H1 (cell line): Measurements from ENCODE around the gene IDH2. TPM values are rescaled to one million over a fixed set of nuclear protein-coding genes. Genes with fewer than 3 reads are reported as not detected.

Experiments
- CTCF ChIA-PET: fragments of 300-600 bp; sonication (Branson Sonifier 250); formaldehyde crosslinking; loops from one replicate; lab custom pipeline; 2021; ENCODE audit not compliant: partially characterized antibody; lab: Charles Lee
- POLR2A ChIA-PET: fragments of 300-600 bp; sonication (Branson Sonifier 250); formaldehyde crosslinking; loops from one replicate; lab custom pipeline; 2021; ENCODE audit warnings: inconsistent platforms; ENCODE audit not compliant: partially characterized antibody; lab: Charles Lee
- DNase-seq, 2 experiments: peaks; one replicate each; pipeline versions ENCODE4 v3.0.0 to v3.0.0-alpha.2; 2010 to 2022; ENCODE audit warnings: low spot score in 2 of 2, low read depth in 1 of 2, mixed read lengths in 1 of 2
- FAIRE-seq: peaks from 2 replicates; lab custom pipeline; 2011; peaks lifted over from hg19 to GRCh38; lab: Jason Lieb, UNC
- H2AFZ ChIP-seq: 2 replicates; pipeline ENCODE4 v1.8.1; 2012; ENCODE audit warnings: low read length, inconsistent platforms
- H2AK5ac ChIP-seq: 2 replicates; pipeline ENCODE4 v1.6.1; 2013; ENCODE audit warnings: low read depth, low read length
- H2BK120ac ChIP-seq: replicated peaks from 2 replicates; pipeline ENCODE3; 2013; ENCODE audit warnings: low read depth, low read length, inconsistent platforms
- H2BK12ac ChIP-seq: 2 replicates; pipeline ENCODE4 v1.6.1; 2013; ENCODE audit warnings: low read depth, low read length
- H2BK15ac ChIP-seq: 2 replicates; pipeline ENCODE4 v1.6.1; 2013; ENCODE audit warnings: low read length
- H2BK20ac ChIP-seq: 2 replicates; pipeline ENCODE4 v1.6.1; 2013; ENCODE audit warnings: low read length
- H2BK5ac ChIP-seq: 2 replicates; pipeline ENCODE4 v1.6.1; 2013; ENCODE audit warnings: low read depth, low read length
- H3K14ac ChIP-seq: 2 replicates; pipeline ENCODE4 v1.6.1; 2013; ENCODE audit warnings: inconsistent platforms; ENCODE audit not compliant: insufficient read length
- H3K18ac ChIP-seq: 2 replicates; pipeline ENCODE4 v1.6.1; 2013; ENCODE audit warnings: low read length; ENCODE audit errors: extremely low read depth
- H3K23ac ChIP-seq: 2 replicates; pipeline ENCODE4 v1.6.1; 2013; ENCODE audit warnings: inconsistent platforms; ENCODE audit not compliant: insufficient read length
- H3K23me2 ChIP-seq: 2 replicates; pipeline ENCODE4 v1.6.1; 2013; ENCODE audit warnings: low read depth, low read length
- H3K27ac ChIP-seq: 2 replicates; pipeline ENCODE4 v1.6.1; 2011; ENCODE audit warnings: low read depth, low read length, inconsistent platforms
- H3K27me3 ChIP-seq, 4 experiments: replicated peaks in 1 of 4; 1 replicate in 1 of 4; 2 replicates in 3 of 4; pipeline versions ENCODE4 v1.6.1 to v1.8.1; 2011 to 2013; ENCODE audit warnings: low read length in 3 of 4, mild to moderate bottlenecking in 3 of 4, inconsistent platforms in 2 of 4, mixed read lengths in 2 of 4, moderate library complexity in 1 of 4; ENCODE audit not compliant: control insufficient read depth in 3 of 4, insufficient read depth in 3 of 4; ENCODE audit errors: extremely low read depth in 1 of 4
- H3K36me3 ChIP-seq, 4 experiments: 2 replicates each; pipeline versions ENCODE4 v1.6.1 to v1.8.1; 2011 to 2013; ENCODE audit warnings: mild to moderate bottlenecking in 4 of 4, low read length in 3 of 4, moderate library complexity in 2 of 4, control low read depth in 1 of 4, inconsistent platforms in 1 of 4; ENCODE audit not compliant: insufficient read depth in 4 of 4, control insufficient read depth in 2 of 4
- H3K4ac ChIP-seq: replicated peaks from 2 replicates; pipeline ENCODE3; 2013; ENCODE audit warnings: low read length, low read depth, mixed read lengths, inconsistent platforms; ENCODE audit not compliant: insufficient read length
- H3K4me1 ChIP-seq, 4 experiments: replicated peaks in 1 of 4; 1 replicate in 1 of 4; 2 replicates in 3 of 4; pipeline versions ENCODE4 v1.6.1 to v1.8.1; 2011 to 2013; ENCODE audit warnings: low read length in 3 of 4, inconsistent platforms in 2 of 4, mixed read lengths in 1 of 4; ENCODE audit not compliant: insufficient read depth in 4 of 4, control insufficient read depth in 3 of 4
- H3K4me2 ChIP-seq, 2 experiments: 2 replicates each; pipeline versions ENCODE4 v1.6.1 to v1.8.1; 2011 to 2013; ENCODE audit warnings: low read depth in 2 of 2, low read length in 2 of 2, control low read depth in 1 of 2, inconsistent platforms in 1 of 2, mild to moderate bottlenecking in 1 of 2; ENCODE audit not compliant: insufficient read depth in 1 of 2
- H3K4me3 ChIP-seq, 4 experiments: fragments of 200-600, 300-600 bp in 1 of 4; sonication (generic), shearing (Covaris generic), sonication (Bioruptor Twin) in 1 of 4; 2 replicates each; pipeline versions ENCODE4 v1.5.1 to v1.8.1; 2011 to 2016; ENCODE audit warnings: low read length in 4 of 4, low read depth in 3 of 4, control low read depth in 2 of 4, inconsistent platforms in 2 of 4, mild to moderate bottlenecking in 2 of 4, mixed read lengths in 1 of 4, moderate library complexity in 1 of 4; ENCODE audit not compliant: insufficient read depth in 2 of 4; ENCODE audit errors: extremely low read depth in 1 of 4
- H3K56ac ChIP-seq: replicated peaks from 2 replicates; pipeline ENCODE3; 2013; ENCODE audit warnings: low read depth, mild to moderate bottlenecking, mixed read lengths, low read length, inconsistent platforms; ENCODE audit not compliant: insufficient read length
- H3K79me1 ChIP-seq: 2 replicates; pipeline ENCODE4 v1.6.1; 2013; ENCODE audit warnings: low read depth, low read length, control low read depth
- H3K79me2 ChIP-seq, 2 experiments: 2 replicates each; pipeline versions ENCODE4 v1.6.1 to v1.8.1; 2012 to 2013; ENCODE audit warnings: low read length in 2 of 2, mild to moderate bottlenecking in 2 of 2, inconsistent platforms in 1 of 2; ENCODE audit not compliant: insufficient read depth in 2 of 2, control insufficient read depth in 1 of 2
- H3K9ac ChIP-seq, 4 experiments: replicated peaks in 1 of 4; 1 replicate in 1 of 4; 2 replicates in 3 of 4; pipeline versions ENCODE4 v1.6.1 to v1.8.1; 2011 to 2013; ENCODE audit warnings: low read depth in 3 of 4, low read length in 3 of 4, control low read depth in 2 of 4, mild to moderate bottlenecking in 2 of 4, moderate library complexity in 2 of 4, inconsistent platforms in 1 of 4; ENCODE audit errors: extremely low read depth in 1 of 4
- H3K9me3 ChIP-seq, 2 experiments: 2 replicates each; pipeline versions ENCODE4 v1.6.1 to v1.8.1; 2012 to 2013; ENCODE audit warnings: mild to moderate bottlenecking in 2 of 2, moderate library complexity in 2 of 2, control low read depth in 1 of 2, inconsistent platforms in 1 of 2, low read depth in 1 of 2, low read length in 1 of 2, mixed read lengths in 1 of 2; ENCODE audit not compliant: insufficient read depth in 2 of 2
- H4K20me1 ChIP-seq, 2 experiments: replicated peaks in 1 of 2; 2 replicates each; pipeline versions ENCODE3 to v1.8.1; 2011 to 2013; ENCODE audit warnings: inconsistent platforms in 2 of 2, low read length in 2 of 2, mild to moderate bottlenecking in 1 of 2; ENCODE audit not compliant: insufficient read depth in 2 of 2, control insufficient read depth in 1 of 2
- H4K5ac ChIP-seq: 2 replicates; pipeline ENCODE4 v1.6.1; 2013; ENCODE audit warnings: low read length, low read depth, mixed read lengths, inconsistent platforms; ENCODE audit not compliant: insufficient read length
- H4K8ac ChIP-seq: 2 replicates; pipeline ENCODE4 v1.8.0; 2013; ENCODE audit warnings: mild to moderate bottlenecking, moderate library complexity, low read length, inconsistent platforms; ENCODE audit not compliant: insufficient read depth; ENCODE audit errors: extremely low read depth
- H4K91ac ChIP-seq: replicated peaks from 2 replicates; pipeline ENCODE3; 2013; ENCODE audit warnings: low read length, mixed read lengths, inconsistent platforms; ENCODE audit not compliant: insufficient read length
- BRCA1 ChIP-seq: IDR thresholded peaks from 2 replicates; pipeline ENCODE4 v1.6.1; 2012; ENCODE audit warnings: low read depth, low read length, improper control_type of control experiment
- CEBPB ChIP-seq: IDR thresholded peaks from 2 replicates; pipeline ENCODE4 v1.6.1; 2012; ENCODE audit warnings: low read depth, low read length
- CREB1 ChIP-seq: IDR thresholded peaks from 2 replicates; pipeline ENCODE4 v1.6.1; 2012; ENCODE audit warnings: inconsistent platforms
- EZH2 ChIP-seq: fragments of 200-600 bp; sonication (generic); IDR thresholded peaks from 2 replicates; pipeline ENCODE4 v1.7.1; 2012; ENCODE audit warnings: low read depth, mild to moderate bottlenecking, moderate library complexity, low read length, inconsistent platforms; ENCODE audit not compliant: severe bottlenecking
- FOSL1 ChIP-seq: IDR thresholded peaks from 2 replicates; pipeline ENCODE4 v1.6.1; 2011; ENCODE audit warnings: mild to moderate bottlenecking, low read depth, low read length, moderate library complexity; ENCODE audit not compliant: insufficient read depth
- MAFK ChIP-seq: IDR thresholded peaks from 2 replicates; pipeline ENCODE4 v1.6.1; 2012; ENCODE audit warnings: low read depth, mild to moderate bottlenecking, improper control_type of control experiment, low read length
- NANOG ChIP-seq: IDR thresholded peaks from 2 replicates; pipeline ENCODE4 v1.6.1; 2011; ENCODE audit warnings: low read length, low read depth, mild to moderate bottlenecking, inconsistent platforms; ENCODE audit not compliant: insufficient read depth, poor library complexity, severe bottlenecking
- POU5F1 ChIP-seq: IDR thresholded peaks from 2 replicates; pipeline ENCODE4 v1.6.1; 2011; ENCODE audit warnings: low read depth, mild to moderate bottlenecking, low read length, moderate library complexity
- SAP30 ChIP-seq: fragments of 300-600 bp; sonication (generic); IDR thresholded peaks from 2 replicates; pipeline ENCODE4 v1.7.1; 2012; ENCODE audit warnings: low read length, moderate library complexity, mild to moderate bottlenecking, inconsistent platforms; ENCODE audit not compliant: insufficient read depth, insufficient replicate concordance
- SRF ChIP-seq: IDR thresholded peaks from 2 replicates; pipeline ENCODE4 v1.6.1; 2011; ENCODE audit warnings: mild to moderate bottlenecking, low read depth, low read length, moderate library complexity
- TAF1 ChIP-seq: IDR thresholded peaks from 2 replicates; pipeline ENCODE4 v1.6.1; 2011; ENCODE audit warnings: mild to moderate bottlenecking, low read depth, low read length
- WGBS, 2 experiments: shearing (Covaris generic) in 1 of 2; methylation state at CpG; one replicate each; pipeline versions ENCODE4 v1.1.6 to v1.1.7; 2013 to 2015; ENCODE audit warnings: low lambda C conversion rate in 2 of 2, mixed read lengths in 2 of 2, inconsistent platforms in 1 of 2, low coverage in 1 of 2, missing lambda C conversion rate in 1 of 2; ENCODE audit not compliant: insufficient replicate concordance in 2 of 2, insufficient coverage in 1 of 2, insufficient read length in 1 of 2; ENCODE audit errors: extremely low coverage in 1 of 2, missing lambda C conversion rate in 1 of 2; 5-methylcytosine and 5-hydroxymethylcytosine counted together
- polyA plus RNA-seq, 7 experiments: library from polyadenylated mRNA; depleted of rRNA in 3 of 7; stranded (reverse) in 5 of 7; unstranded in 2 of 7; fragments of >200 nt in 5 of 7; fragments of 200-250 nt in 2 of 7; gene quantifications; 1 replicate in 5 of 7; 2 replicates in 1 of 7; 4 replicates in 1 of 7; pipeline versions ENCODE4 v1.2.1 to v1.2.3, GENCODE V29; 2011 to 2013; ENCODE audit warnings: missing spikeins in 2 of 7, mixed read lengths in 2 of 7
- total RNA-seq: library from RNA; stranded (reverse); fragmentation: NEBNext Ultra II Directional; extraction: Animal tissue kit (Norgen Biotek cat#: 25700); gene quantifications from 2 replicates; pipeline ENCODE4 v1.2.1, GENCODE V29; 2021
- TF ChIP-seq, protein P1 (sequence below): IDR thresholded peaks from 2 replicates; pipeline ENCODE4 v1.6.1; 2012; ENCODE audit warnings: inconsistent platforms
- TF ChIP-seq, protein P2 (sequence below): IDR thresholded peaks from 2 replicates; pipeline ENCODE4 v1.6.1; 2011; ENCODE audit warnings: low read depth, mild to moderate bottlenecking, low read length; ENCODE audit not compliant: insufficient read depth

IDH2 gene
- total and polyA plus RNA-seq, 2 of the 8 experiments (the other 6 are each of a cell fraction or from before 2014, with no cell fraction given), result 64.2 to 84.6 TPM

DNA sequence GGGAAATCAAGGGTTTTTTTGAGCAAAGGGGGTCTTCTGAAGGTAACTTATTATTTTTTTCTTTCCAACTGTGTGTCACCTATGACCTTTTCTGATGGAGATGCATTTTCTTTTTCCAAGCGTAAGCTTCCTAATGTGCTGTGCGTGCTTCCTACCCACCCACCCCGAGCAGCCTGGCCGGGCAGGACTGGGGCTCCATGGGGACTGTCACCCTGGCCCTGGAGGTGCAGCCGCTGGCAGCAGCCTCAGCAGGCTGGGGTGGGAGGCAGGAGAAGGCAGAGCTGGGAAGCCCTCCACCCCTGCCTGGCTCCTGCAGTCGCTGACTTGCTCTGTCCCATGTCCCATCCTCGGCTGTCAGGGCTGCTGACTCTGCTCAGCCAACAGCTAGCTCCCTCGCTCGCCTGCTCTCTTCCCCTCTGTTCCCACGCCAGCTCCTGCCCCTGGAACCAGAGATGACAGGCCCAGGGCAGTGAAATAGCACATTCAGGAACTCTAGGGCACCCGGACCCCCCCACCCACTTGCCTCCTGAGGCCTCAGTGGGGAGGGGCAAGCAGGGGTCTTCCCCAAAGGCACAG is 21.4 kb downstream of the IDH2 start:
- H3K27me3 ChIP-seq, result no peaks in the 10 kb centered on the region
- H3K4me1 ChIP-seq, result peaks cover 0 to 7% (median 3%) of the 10 kb centered on the region in 4 experiments; a peak in 4 of 7 replicates
- H2AFZ ChIP-seq, result no peak overlapping the region
- no peak overlapping the region for H3K4ac ChIP-seq
- 0 out of 2 replicates have a peak, but pooled peaks cover 2% of the 10 kb centered on the region for H3K79me1 ChIP-seq
- no peak overlapping the region for H3K56ac ChIP-seq
- no peak for FAIRE-seq
- no peak overlapping the region for H2BK15ac ChIP-seq
- ChIA-PET CTCF (interaction anchor here (0.6 to 3.1 kb wide), 3 partner anchors 11 to 182 kb away, joined by 4 to 18 read pairs (median 4); no protein-coding TSS in a partner anchor), POLR2A (no interaction called here)
- H3K79me2 ChIP-seq, result no peaks in the 10 kb centered on the region
- H3K23me2 ChIP-seq, result no peaks in the 10 kb centered on the region
- no peak overlapping the region for H3K4me2 ChIP-seq
- H2BK5ac ChIP-seq, result no peak overlapping the region
- no peak overlapping the region for H2BK12ac ChIP-seq
- H4K20me1 ChIP-seq, result peaks cover 0 to 4% of the 10 kb centered on the region in 2 experiments
- H3K36me3 ChIP-seq, result peaks cover 2 to 9% (median 3%) of the 10 kb centered on the region in 4 experiments; a peak in 3 of 8 replicates
- no peak overlapping the region for H3K18ac ChIP-seq
- peak overlapping the region; percentile 64; the same call in 1 of the 2 replicates for H4K8ac ChIP-seq
- no peaks in the 10 kb centered on the region for H3K9me3 ChIP-seq
- H3K27ac ChIP-seq, result no peak overlapping the region
- H3K4me3 ChIP-seq, result no peak overlapping the region
- H3K23ac ChIP-seq, result no peak overlapping the region
- H4K5ac ChIP-seq, result no peak overlapping the region
- no peak overlapping the region for H3K9ac ChIP-seq
- no peak overlapping the region for H4K91ac ChIP-seq
- H2AK5ac ChIP-seq, result no peak overlapping the region
- no peak overlapping the region for H3K14ac ChIP-seq
- no peak overlapping the region for H2BK120ac ChIP-seq
- H2BK20ac ChIP-seq, result no peak overlapping the region
- DNase-seq, result no peak
- 88% methylated on average over 9 of the region's 11 CpGs; no CpG with 5 or more reads in 1 of the 2 experiments for WGBS, 2 experiments
- TF ChIP-seq, protein P1, sequence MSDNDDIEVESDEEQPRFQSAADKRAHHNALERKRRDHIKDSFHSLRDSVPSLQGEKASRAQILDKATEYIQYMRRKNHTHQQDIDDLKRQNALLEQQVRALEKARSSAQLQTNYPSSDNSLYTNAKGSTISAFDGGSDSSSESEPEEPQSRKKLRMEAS, result no peak
- TF ChIP-seq MAFK, result no peak
- TF ChIP-seq, protein P2, sequence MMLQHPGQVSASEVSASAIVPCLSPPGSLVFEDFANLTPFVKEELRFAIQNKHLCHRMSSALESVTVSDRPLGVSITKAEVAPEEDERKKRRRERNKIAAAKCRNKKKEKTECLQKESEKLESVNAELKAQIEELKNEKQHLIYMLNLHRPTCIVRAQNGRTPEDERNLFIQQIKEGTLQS, result no peak
- TF ChIP-seq POU5F1, result no peak
- TF ChIP-seq BRCA1, result no peak
- no peak for TF ChIP-seq CREB1
- no peak for TF ChIP-seq CEBPB
- no peak for TF ChIP-seq SAP30
- no peak for TF ChIP-seq EZH2
- TF ChIP-seq TAF1, result no peak
- no peak for TF ChIP-seq FOSL1
- TF ChIP-seq NANOG, result no peak
- TF ChIP-seq SRF, result no peak
